K562 (cell line): ENCODE results near the gene PRKAR2B. TPM values are rescaled to one million over a fixed set of nuclear protein-coding genes. Genes with fewer than 3 reads are reported as not detected.

Experiments
- CEBPB ChIP-seq: fragments of 450-650 bp; IDR thresholded peaks from 2 replicates; pipeline ENCODE4 v1.6.1; 2016; ENCODE audit warnings: missing genetic modification characterization, missing compliant biosample characterization
- DMBX1 ChIP-seq: fragments of 250-450 bp; sonication (Bioruptor Pico); IDR thresholded peaks from 2 replicates; pipeline ENCODE4 v1.8.0; 2022; ENCODE audit warnings: inconsistent platforms, mild to moderate bottlenecking, moderate library complexity, borderline replicate concordance
- FOXM1 ChIP-seq, 2 experiments: fragments of 450-650 bp in 1 of 2; sonication (generic) in 1 of 2; formaldehyde crosslinking in 1 of 2; IDR thresholded peaks; 2 replicates each; pipeline versions ENCODE4 v1.6.1 to v1.9.0; 2017 to 2022; ENCODE audit warnings: low read depth in 2 of 2, mild to moderate bottlenecking in 2 of 2, missing genetic modification reagents in 1 of 2, moderate library complexity in 1 of 2
- MBD2 ChIP-seq: sonication (generic); IDR thresholded peaks from 2 replicates; pipeline ENCODE4 v1.6.1; 2016; ENCODE audit warnings: low read depth, borderline replicate concordance
- MECOM ChIP-seq: fragments of 250-450 bp; sonication (Bioruptor Pico); IDR thresholded peaks from 2 replicates; pipeline ENCODE4 v1.8.0; 2022; ENCODE audit warnings: inconsistent platforms
- PTBP1 ChIP-seq: fragments of 200-400 bp; formaldehyde crosslinking; IDR thresholded peaks from 2 replicates; pipeline ENCODE4 v1.6.1; 2017; ENCODE audit warnings: low read depth, low read length
- PURB ChIP-seq: sonication (generic); formaldehyde crosslinking; IDR thresholded peaks from 2 replicates; pipeline ENCODE4 v1.9.0; 2021; ENCODE audit warnings: low read depth, mild to moderate bottlenecking, missing genetic modification reagents
- RBM17 ChIP-seq: fragments of 200-400 bp; formaldehyde crosslinking; IDR thresholded peaks from 2 replicates; pipeline ENCODE4 v1.6.1; 2017; ENCODE audit warnings: low read depth, mild to moderate bottlenecking, low read length, borderline replicate concordance
- RBM22 ChIP-seq: fragments of 200-400 bp; formaldehyde crosslinking; IDR thresholded peaks from 2 replicates; pipeline ENCODE4 v1.6.1; 2018; ENCODE audit warnings: low read length, low read depth; ENCODE audit not compliant: poor library complexity, severe bottlenecking
- SPI1 ChIP-seq: IDR thresholded peaks from 2 replicates; pipeline ENCODE4 v1.6.1; 2011; ENCODE audit warnings: low read depth, low read length, control low read depth, borderline replicate concordance
- ZNF134 ChIP-seq: fragments of 250-450 bp; sonication (Bioruptor Pico); conservative IDR thresholded peaks from 2 replicates; pipeline ENCODE4 v1.4.0; 2020
- ZNF354B ChIP-seq: fragments of 250-450 bp; sonication (Bioruptor Pico); IDR thresholded peaks from 2 replicates; pipeline ENCODE4 v1.4.0; 2020
- ZNF699 ChIP-seq: fragments of 250-450 bp; sonication (Bioruptor Pico); IDR thresholded peaks from 2 replicates; pipeline ENCODE4 v1.8.0; 2021; ENCODE audit warnings: mild to moderate bottlenecking, moderate library complexity; ENCODE audit not compliant: insufficient replicate concordance
- ZNF75A ChIP-seq: fragments of 450-650 bp; formaldehyde crosslinking; IDR thresholded peaks from 2 replicates; pipeline ENCODE4 v1.4.0; 2020; ENCODE audit warnings: mild to moderate bottlenecking
- ZNF764 ChIP-seq: fragments of 250-450 bp; sonication (Bioruptor Pico); IDR thresholded peaks from 2 replicates; pipeline ENCODE4 v1.4.0; 2020; ENCODE audit warnings: low read depth, mild to moderate bottlenecking, moderate library complexity
- polyA plus RNA-seq, 8 experiments: library from polyadenylated mRNA; depleted of rRNA in 4 of 8; stranded (reverse) in 5 of 8; unstranded in 3 of 8; fragments of >200 nt; fragmentation: Nextera tagmentation in 2 of 8; fragmentation: Illumina TruSeq in 1 of 8; extraction: Ambion mirVana in 2 of 8; extraction: Trizol in 1 of 8; gene quantifications; 2 replicates each; pipeline versions ENCODE4 v1.2.1 to v1.2.3, GENCODE V29; 2011 to 2014; ENCODE audit warnings: inconsistent platforms in 1 of 8, missing spikeins in 1 of 8
- total RNA-seq, 7 experiments: library from RNA; depleted of rRNA in 6 of 7; stranded (reverse); fragments of >200 nt in 6 of 7; fragmentation: Illumina TruSeq in 2 of 7; extraction: Trizol in 2 of 7; gene quantifications; 2 replicates each; pipeline versions ENCODE4 v1.2.1 to v1.2.3, GENCODE V29; 2011 to 2021; ENCODE audit warnings: low replicate concordance in 1 of 7
- TF ChIP-seq, protein P1 (sequence below): IDR thresholded peaks from 2 replicates; pipeline ENCODE4 v1.6.1; 2016; ENCODE audit warnings: missing genetic modification characterization, missing compliant biosample characterization
- TF ChIP-seq, protein P2 (sequence below): sonication (generic); formaldehyde crosslinking; IDR thresholded peaks from 2 replicates; pipeline ENCODE4 v1.8.0; 2022; ENCODE audit warnings: mild to moderate bottlenecking, missing genetic modification reagents
- TF ChIP-seq, protein P3 (sequence below), 2 experiments: fragments of 450-650 bp in 1 of 2; IDR thresholded peaks; 2 replicates each; pipeline ENCODE4 v1.6.1; 2011 to 2017; ENCODE audit warnings: low read depth in 2 of 2, antibody characterized with exemption in 1 of 2, borderline replicate concordance in 1 of 2, low read length in 1 of 2, mild to moderate bottlenecking in 1 of 2, mixed read lengths in 1 of 2; ENCODE audit not compliant: control insufficient read depth in 1 of 2
- TF ChIP-seq, protein P4 (sequence below): fragments of 250-450 bp; sonication (Bioruptor Pico); IDR thresholded peaks from 2 replicates; pipeline ENCODE4 v1.9.0; 2021; ENCODE audit warnings: mild to moderate bottlenecking
- TF ChIP-seq, protein P5 (sequence below): fragments of 250-450 bp; sonication (Bioruptor Pico); IDR thresholded peaks from 2 replicates; pipeline ENCODE4 v1.5.0; 2021

The PRKAR2B gene
- total and polyA plus RNA-seq, 9 of the 15 experiments (the other 6 are each of a cell fraction or from before 2014, with no cell fraction given) = 59.0 to 173 (median 129) TPM

DNA sequence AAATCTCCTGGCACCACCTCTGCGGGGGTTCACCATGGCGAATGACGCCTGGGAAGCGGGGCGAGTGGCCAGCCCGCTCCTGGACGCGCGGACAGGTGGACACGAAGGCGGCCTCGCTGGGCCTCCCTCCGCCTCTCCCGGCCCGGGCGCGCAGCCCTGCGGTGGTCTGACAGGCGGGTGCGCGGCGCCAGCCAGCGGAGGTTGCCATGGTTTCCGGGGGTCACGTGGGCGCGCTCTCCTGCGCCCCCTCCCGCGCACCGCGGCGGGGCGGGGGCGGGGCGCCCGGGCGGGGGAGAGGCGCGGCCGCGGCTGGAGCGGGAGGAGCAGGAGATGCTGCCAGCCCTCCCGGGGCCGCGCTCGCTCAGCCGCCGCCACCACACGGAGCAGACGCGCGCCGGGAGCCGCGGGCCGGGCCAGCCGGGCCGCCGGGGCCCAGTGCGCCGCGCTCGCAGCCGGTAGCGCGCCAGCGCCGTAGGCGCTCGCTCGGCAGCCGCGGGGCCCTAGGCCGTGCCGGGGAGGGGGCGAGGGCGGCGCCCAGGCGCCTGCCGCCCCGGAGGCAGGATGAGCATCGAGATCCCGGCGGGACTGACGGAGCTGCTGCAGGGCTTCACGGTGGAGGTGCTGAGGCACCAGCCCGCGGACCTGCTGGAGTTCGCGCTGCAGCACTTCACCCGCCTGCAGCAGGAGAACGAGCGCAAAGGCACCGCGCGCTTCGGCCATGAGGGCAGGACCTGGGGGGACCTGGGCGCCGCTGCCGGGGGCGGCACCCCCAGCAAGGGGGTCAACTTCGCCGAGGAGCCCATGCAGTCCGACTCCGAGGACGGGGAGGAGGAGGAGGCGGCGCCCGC, at the start of gene PRKAR2B (continued):
- TF ChIP-seq ZNF699 (no peak), SPI1 (no peak), RBM22 (peak; percentile 57), CEBPB (tag) (no peak), ZNF75A (0 out of 2 replicates have a peak, but pooled peaks have one; percentile 15), ZNF354B (CRISPR knock-in tag) (no peak), FOXM1 (IDR thresholded peaks at IDR 0.05; ENCODE audit: low read depth) (no peak), FOXM1 (CRISPR knock-in tag; IDR thresholded peaks at IDR 0.05; ENCODE audit: low read depth) (no peak), PURB (CRISPR knock-in tag) (no peak), RBM17 (no peak), DMBX1 (no peak; the same call in 1 of the 2 replicates), MECOM (CRISPR knock-in tag) (no peak), ZNF134 (CRISPR knock-in tag) (no peak), PTBP1 (no peak), MBD2 (peak; percentile 24; the same call in 1 of the 2 replicates), ZNF764 (0 out of 2 replicates have a peak, but pooled peaks have one; percentile 30)
- TF ChIP-seq, protein P1, sequence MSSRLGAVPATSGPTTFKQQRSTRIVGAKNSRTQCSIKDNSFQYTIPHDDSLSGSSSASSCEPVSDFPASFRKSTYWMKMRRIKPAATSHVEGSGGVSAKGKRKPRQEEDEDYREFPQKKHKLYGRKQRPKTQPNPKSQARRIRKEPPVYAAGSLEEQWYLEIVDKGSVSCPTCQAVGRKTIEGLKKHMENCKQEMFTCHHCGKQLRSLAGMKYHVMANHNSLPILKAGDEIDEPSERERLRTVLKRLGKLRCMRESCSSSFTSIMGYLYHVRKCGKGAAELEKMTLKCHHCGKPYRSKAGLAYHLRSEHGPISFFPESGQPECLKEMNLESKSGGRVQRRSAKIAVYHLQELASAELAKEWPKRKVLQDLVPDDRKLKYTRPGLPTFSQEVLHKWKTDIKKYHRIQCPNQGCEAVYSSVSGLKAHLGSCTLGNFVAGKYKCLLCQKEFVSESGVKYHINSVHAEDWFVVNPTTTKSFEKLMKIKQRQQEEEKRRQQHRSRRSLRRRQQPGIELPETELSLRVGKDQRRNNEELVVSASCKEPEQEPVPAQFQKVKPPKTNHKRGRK = no peak
- TF ChIP-seq, protein P2, sequence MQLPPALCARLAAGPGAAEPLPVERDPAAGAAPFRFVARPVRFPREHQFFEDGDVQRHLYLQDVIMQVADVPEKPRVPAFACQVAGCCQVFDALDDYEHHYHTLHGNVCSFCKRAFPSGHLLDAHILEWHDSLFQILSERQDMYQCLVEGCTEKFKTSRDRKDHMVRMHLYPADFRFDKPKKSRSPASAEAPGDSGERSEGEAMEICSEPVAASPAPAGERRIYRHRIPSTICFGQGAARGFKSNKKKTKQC (CRISPR knock-in tag) = no peak
- TF ChIP-seq, protein P3, sequence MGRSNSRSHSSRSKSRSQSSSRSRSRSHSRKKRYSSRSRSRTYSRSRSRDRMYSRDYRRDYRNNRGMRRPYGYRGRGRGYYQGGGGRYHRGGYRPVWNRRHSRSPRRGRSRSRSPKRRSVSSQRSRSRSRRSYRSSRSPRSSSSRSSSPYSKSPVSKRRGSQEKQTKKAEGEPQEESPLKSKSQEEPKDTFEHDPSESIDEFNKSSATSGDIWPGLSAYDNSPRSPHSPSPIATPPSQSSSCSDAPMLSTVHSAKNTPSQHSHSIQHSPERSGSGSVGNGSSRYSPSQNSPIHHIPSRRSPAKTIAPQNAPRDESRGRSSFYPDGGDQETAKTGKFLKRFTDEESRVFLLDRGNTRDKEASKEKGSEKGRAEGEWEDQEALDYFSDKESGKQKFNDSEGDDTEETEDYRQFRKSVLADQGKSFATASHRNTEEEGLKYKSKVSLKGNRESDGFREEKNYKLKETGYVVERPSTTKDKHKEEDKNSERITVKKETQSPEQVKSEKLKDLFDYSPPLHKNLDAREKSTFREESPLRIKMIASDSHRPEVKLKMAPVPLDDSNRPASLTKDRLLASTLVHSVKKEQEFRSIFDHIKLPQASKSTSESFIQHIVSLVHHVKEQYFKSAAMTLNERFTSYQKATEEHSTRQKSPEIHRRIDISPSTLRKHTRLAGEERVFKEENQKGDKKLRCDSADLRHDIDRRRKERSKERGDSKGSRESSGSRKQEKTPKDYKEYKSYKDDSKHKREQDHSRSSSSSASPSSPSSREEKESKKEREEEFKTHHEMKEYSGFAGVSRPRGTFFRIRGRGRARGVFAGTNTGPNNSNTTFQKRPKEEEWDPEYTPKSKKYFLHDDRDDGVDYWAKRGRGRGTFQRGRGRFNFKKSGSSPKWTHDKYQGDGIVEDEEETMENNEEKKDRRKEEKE (IDR thresholded peaks at IDR 0.05; ENCODE audit: borderline replicate concordance in 1 of 2, control insufficient read depth in 1 of 2, low read depth in 2 of 2, low read length in 1 of 2) = peak in 1 of 2 experiments; percentile 64; a peak in 1 of 4 replicates
- TF ChIP-seq, protein P4, sequence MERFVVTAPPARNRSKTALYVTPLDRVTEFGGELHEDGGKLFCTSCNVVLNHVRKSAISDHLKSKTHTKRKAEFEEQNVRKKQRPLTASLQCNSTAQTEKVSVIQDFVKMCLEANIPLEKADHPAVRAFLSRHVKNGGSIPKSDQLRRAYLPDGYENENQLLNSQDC (CRISPR knock-in tag) = no peak
- TF ChIP-seq, protein P5, sequence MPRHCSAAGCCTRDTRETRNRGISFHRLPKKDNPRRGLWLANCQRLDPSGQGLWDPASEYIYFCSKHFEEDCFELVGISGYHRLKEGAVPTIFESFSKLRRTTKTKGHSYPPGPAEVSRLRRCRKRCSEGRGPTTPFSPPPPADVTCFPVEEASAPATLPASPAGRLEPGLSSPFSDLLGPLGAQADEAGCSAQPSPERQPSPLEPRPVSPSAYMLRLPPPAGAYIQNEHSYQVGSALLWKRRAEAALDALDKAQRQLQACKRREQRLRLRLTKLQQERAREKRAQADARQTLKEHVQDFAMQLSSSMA (CRISPR knock-in tag) = no peak
